WTC11 (cell line): ENCODE measurements around the gene DAAM2.

Experiments used
- ATF1 ChIP-seq: sonication (generic); formaldehyde crosslinking; IDR thresholded peaks from 2 replicates; pipeline ENCODE4 v1.8.1; 2023; ENCODE audit warnings: mild to moderate bottlenecking, moderate library complexity, missing genetic modification reagents
- CREB1 ChIP-seq: sonication (generic); formaldehyde crosslinking; IDR thresholded peaks from 2 replicates; pipeline ENCODE4 v1.8.0; 2023; ENCODE audit warnings: mild to moderate bottlenecking, missing genetic modification reagents
- CTCF ChIP-seq: fragments of 200-600 bp; IDR thresholded peaks from 2 replicates; pipeline ENCODE4 v1.8.0; 2022; ENCODE audit warnings: antibody characterized with exemption
- IRF2 ChIP-seq: sonication (generic); formaldehyde crosslinking; IDR thresholded peaks from 2 replicates; pipeline ENCODE4 v1.8.0; 2022; ENCODE audit warnings: low read depth, missing genetic modification reagents, borderline replicate concordance
- NFYB ChIP-seq: sonication (generic); formaldehyde crosslinking; conservative IDR thresholded peaks from 2 replicates; pipeline ENCODE4 v1.8.0; 2022; ENCODE audit warnings: low read depth, missing genetic modification reagents
- TCF7 ChIP-seq: sonication (generic); formaldehyde crosslinking; IDR thresholded peaks from 2 replicates; pipeline ENCODE4 v1.8.0; 2022; ENCODE audit warnings: mild to moderate bottlenecking, low read depth, missing genetic modification reagents, moderate library complexity
- TF ChIP-seq, protein P1 (sequence below): sonication (generic); formaldehyde crosslinking; IDR thresholded peaks from 2 replicates; pipeline ENCODE4 v1.8.1; 2023; ENCODE audit warnings: mild to moderate bottlenecking, missing genetic modification reagents, borderline replicate concordance
- TF ChIP-seq, protein P2 (sequence below): sonication (generic); formaldehyde crosslinking; IDR thresholded peaks from 2 replicates; pipeline ENCODE4 v1.8.1; 2022; ENCODE audit warnings: low read depth, missing genetic modification reagents, borderline replicate concordance

GRCh38 chr6:39794231-39794630, 2.1 kb downstream of the DAAM2 start:
- TF ChIP-seq, protein P1, sequence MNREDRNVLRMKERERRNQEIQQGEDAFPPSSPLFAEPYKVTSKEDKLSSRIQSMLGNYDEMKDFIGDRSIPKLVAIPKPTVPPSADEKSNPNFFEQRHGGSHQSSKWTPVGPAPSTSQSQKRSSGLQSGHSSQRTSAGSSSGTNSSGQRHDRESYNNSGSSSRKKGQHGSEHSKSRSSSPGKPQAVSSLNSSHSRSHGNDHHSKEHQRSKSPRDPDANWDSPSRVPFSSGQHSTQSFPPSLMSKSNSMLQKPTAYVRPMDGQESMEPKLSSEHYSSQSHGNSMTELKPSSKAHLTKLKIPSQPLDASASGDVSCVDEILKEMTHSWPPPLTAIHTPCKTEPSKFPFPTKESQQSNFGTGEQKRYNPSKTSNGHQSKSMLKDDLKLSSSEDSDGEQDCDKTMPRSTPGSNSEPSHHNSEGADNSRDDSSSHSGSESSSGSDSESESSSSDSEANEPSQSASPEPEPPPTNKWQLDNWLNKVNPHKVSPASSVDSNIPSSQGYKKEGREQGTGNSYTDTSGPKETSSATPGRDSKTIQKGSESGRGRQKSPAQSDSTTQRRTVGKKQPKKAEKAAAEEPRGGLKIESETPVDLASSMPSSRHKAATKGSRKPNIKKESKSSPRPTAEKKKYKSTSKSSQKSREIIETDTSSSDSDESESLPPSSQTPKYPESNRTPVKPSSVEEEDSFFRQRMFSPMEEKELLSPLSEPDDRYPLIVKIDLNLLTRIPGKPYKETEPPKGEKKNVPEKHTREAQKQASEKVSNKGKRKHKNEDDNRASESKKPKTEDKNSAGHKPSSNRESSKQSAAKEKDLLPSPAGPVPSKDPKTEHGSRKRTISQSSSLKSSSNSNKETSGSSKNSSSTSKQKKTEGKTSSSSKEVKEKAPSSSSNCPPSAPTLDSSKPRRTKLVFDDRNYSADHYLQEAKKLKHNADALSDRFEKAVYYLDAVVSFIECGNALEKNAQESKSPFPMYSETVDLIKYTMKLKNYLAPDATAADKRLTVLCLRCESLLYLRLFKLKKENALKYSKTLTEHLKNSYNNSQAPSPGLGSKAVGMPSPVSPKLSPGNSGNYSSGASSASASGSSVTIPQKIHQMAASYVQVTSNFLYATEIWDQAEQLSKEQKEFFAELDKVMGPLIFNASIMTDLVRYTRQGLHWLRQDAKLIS (CRISPR knock-in tag): no peak
- TF ChIP-seq CTCF (no peak), ATF1 (CRISPR knock-in tag) (no peak), CREB1 (no peak), IRF2 (CRISPR knock-in tag) (no peak), TCF7 (CRISPR knock-in tag) (no peak), NFYB (CRISPR knock-in tag) (no peak)
- TF ChIP-seq, protein P2, sequence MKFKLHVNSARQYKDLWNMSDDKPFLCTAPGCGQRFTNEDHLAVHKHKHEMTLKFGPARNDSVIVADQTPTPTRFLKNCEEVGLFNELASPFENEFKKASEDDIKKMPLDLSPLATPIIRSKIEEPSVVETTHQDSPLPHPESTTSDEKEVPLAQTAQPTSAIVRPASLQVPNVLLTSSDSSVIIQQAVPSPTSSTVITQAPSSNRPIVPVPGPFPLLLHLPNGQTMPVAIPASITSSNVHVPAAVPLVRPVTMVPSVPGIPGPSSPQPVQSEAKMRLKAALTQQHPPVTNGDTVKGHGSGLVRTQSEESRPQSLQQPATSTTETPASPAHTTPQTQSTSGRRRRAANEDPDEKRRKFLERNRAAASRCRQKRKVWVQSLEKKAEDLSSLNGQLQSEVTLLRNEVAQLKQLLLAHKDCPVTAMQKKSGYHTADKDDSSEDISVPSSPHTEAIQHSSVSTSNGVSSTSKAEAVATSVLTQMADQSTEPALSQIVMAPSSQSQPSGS (CRISPR knock-in tag): no peak
